ENCODE results near the gene NEK1. TPM values are rescaled to one million over a fixed set of nuclear protein-coding genes. Genes with fewer than 3 reads are reported as not detected.

The NEK1 gene
- total and polyA plus RNA-seq, 2 donors (not counting 1 experiment from before 2014, with no cell fraction given): 3.3 to 21.4 TPM

DNA sequence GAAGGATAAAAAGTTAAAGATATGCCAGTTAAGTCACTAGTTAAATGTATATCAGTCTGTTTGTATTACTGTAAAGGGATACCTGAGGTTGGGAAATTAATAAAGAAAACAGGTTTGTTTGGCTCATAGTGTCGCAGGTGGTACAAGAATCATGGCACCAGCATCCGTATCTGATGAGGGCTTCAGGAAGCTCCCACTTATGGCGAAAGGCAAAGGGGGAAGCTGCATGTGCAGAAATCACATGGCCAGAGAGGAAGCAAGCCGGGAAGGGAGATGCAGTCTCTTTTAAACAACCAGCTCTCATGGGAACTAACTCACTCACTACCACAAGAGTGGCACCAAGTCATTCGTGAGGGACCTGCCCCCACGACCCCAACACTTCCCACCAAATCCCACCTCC, 249.8 kb downstream of the NEK1 start:
- POLR2A ChIA-PET: no interaction called here
- no peak overlapping the region for H3K4me3 Mint-ChIP-seq

DNA sequence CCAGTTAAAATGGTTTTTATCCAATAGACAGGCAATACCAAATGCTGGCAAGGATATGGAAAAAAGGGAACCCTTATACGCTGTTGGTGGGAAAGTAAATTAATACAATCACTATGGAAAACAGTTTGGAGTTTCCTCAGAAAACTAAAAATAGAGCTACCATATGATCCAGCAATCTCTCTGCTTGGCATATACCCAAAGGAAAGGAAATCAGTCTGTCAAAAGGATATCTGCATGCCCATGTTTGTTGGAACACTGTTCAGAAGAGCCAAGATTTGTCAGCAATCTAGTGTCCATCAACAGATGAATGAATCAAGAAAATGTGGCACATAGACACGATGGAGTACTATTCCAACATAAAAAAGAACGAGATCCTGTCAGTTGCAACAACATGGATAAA, 250.6 kb downstream of the NEK1 start:
- ChIA-PET CTCF (no interaction called here), POLR2A (no interaction called here)
- Histone ChIP-seq H4K20me1 (ENCODE audit: control insufficient read depth, insufficient read depth, low read length, poor library complexity, severe bottlenecking) (no peaks in the 10 kb centered on the region), H3K4me3 (ENCODE audit: control extremely low read depth in 1 of 5, extremely low read depth in 1 of 5, insufficient read depth in 1 of 5, low read depth in 2 of 5, low read length in 4 of 5) (no peak overlapping the region), H3K27me3 (replicated peaks in 1 of 4; ENCODE audit: control extremely low read depth in 1 of 4, control insufficient read depth in 3 of 4, insufficient read depth in 4 of 4, low read length in 3 of 4) (no peaks in the 10 kb centered on the region), H3K36me3 (replicated peaks in 1 of 2; ENCODE audit: control extremely low read depth in 1 of 2, control insufficient read depth in 1 of 2, extremely low read depth in 1 of 2, insufficient read depth in 2 of 2, low read length in 1 of 2) (no peaks in the 10 kb centered on the region), H3K9ac (ENCODE audit: low read length) (no peak overlapping the region), H3K79me2 (ENCODE audit: control insufficient read depth, insufficient read depth, low read length) (no peaks in the 10 kb centered on the region), H3K27ac (ENCODE audit: low read length in 2 of 2) (no peak overlapping the region), H3K9me3 (ENCODE audit: control extremely low read depth in 1 of 3, control insufficient read depth in 2 of 3, insufficient read depth in 1 of 3, low read length in 2 of 3) (peaks cover 1 to 6% (median 5%) of the 10 kb centered on the region in 3 donors), H3K4me1 (ENCODE audit: control insufficient read depth in 2 of 2, insufficient read depth in 2 of 2, low read length in 2 of 2) (no peaks in the 10 kb centered on the region), H3K4me2 (replicated peaks; ENCODE audit: low read depth, low read length, poor library complexity, severe bottlenecking) (no peak overlapping the region), H2AFZ (ENCODE audit: insufficient read depth, low read depth, low read length, poor library complexity, severe bottlenecking) (no peak overlapping the region)
- H3K9me3 Mint-ChIP-seq (ENCODE audit: insufficient read depth): peaks cover 4% of the 10 kb centered on the region
- WGBS (ENCODE audit: insufficient coverage): 100% methylated on average over 2 of the region's 3 CpGs
- H3K4me1 Mint-ChIP-seq: no peaks in the 10 kb centered on the region
- H3K4me3 Mint-ChIP-seq: no peak overlapping the region
- peaks cover 11% of the 10 kb centered on the region for H3K27me3 Mint-ChIP-seq
- TF ChIP-seq EZH2 (IDR thresholded peaks at IDR 0.05; ENCODE audit: borderline replicate concordance, insufficient read depth, low read depth, low read length, poor library complexity, severe bottlenecking): no peak
- TF ChIP-seq, protein P1, sequence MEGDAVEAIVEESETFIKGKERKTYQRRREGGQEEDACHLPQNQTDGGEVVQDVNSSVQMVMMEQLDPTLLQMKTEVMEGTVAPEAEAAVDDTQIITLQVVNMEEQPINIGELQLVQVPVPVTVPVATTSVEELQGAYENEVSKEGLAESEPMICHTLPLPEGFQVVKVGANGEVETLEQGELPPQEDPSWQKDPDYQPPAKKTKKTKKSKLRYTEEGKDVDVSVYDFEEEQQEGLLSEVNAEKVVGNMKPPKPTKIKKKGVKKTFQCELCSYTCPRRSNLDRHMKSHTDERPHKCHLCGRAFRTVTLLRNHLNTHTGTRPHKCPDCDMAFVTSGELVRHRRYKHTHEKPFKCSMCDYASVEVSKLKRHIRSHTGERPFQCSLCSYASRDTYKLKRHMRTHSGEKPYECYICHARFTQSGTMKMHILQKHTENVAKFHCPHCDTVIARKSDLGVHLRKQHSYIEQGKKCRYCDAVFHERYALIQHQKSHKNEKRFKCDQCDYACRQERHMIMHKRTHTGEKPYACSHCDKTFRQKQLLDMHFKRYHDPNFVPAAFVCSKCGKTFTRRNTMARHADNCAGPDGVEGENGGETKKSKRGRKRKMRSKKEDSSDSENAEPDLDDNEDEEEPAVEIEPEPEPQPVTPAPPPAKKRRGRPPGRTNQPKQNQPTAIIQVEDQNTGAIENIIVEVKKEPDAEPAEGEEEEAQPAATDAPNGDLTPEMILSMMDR (IDR thresholded peaks at IDR 0.05): no peak
- H3K27ac Mint-ChIP-seq: no peak overlapping the region
- intact Hi-C loops (cut with micrococcal nuclease): no loop called here
- ATAC-seq (ENCODE audit: low read depth) (no peak), DNase-seq (no peak)

More for the DNA sequence above, 249.8 kb downstream of the NEK1 start:
- no peak overlapping the region for H3K4me3 ChIP-seq (ENCODE audit: control extremely low read depth in 1 of 5, extremely low read depth in 1 of 5, insufficient read depth in 1 of 5, low read depth in 2 of 5, low read length in 4 of 5)
- Mint-ChIP-seq H3K27ac (no peak overlapping the region), H3K9me3 (ENCODE audit: insufficient read depth) (peaks cover 4% of the 10 kb centered on the region), H3K27me3 (peaks cover 11% of the 10 kb centered on the region), H3K4me1 (no peaks in the 10 kb centered on the region)
- no peak overlapping the region for H3K4me2 ChIP-seq (replicated peaks; ENCODE audit: low read depth, low read length, poor library complexity, severe bottlenecking)
- TF ChIP-seq EZH2 (IDR thresholded peaks at IDR 0.05; ENCODE audit: borderline replicate concordance, insufficient read depth, low read depth, low read length, poor library complexity, severe bottlenecking): no peak
- TF ChIP-seq, protein P1 (IDR thresholded peaks at IDR 0.05): no peak
- no peak overlapping the region for H2AFZ ChIP-seq (ENCODE audit: insufficient read depth, low read depth, low read length, poor library complexity, severe bottlenecking)
- ATAC-seq (ENCODE audit: low read depth) (no peak), DNase-seq (no peak)
- intact Hi-C loops (cut with micrococcal nuclease): no loop called here
- H3K9ac ChIP-seq (ENCODE audit: low read length): no peak overlapping the region
- H4K20me1 ChIP-seq (ENCODE audit: control insufficient read depth, insufficient read depth, low read length, poor library complexity, severe bottlenecking): no peaks in the 10 kb centered on the region
- H3K27me3 ChIP-seq (replicated peaks in 1 of 4; ENCODE audit: control extremely low read depth in 1 of 4, control insufficient read depth in 3 of 4, insufficient read depth in 4 of 4, low read length in 3 of 4): no peaks in the 10 kb centered on the region
- CTCF ChIA-PET: no interaction called here
- no peak overlapping the region for H3K27ac ChIP-seq (ENCODE audit: low read length in 2 of 2)
- H3K79me2 ChIP-seq (ENCODE audit: control insufficient read depth, insufficient read depth, low read length): no peaks in the 10 kb centered on the region
- H3K9me3 ChIP-seq (ENCODE audit: control extremely low read depth in 1 of 3, control insufficient read depth in 2 of 3, insufficient read depth in 1 of 3, low read length in 2 of 3): peaks cover 1 to 11% (median 5%) of the 10 kb centered on the region in 3 donors
- H3K4me1 ChIP-seq (ENCODE audit: control insufficient read depth in 2 of 2, insufficient read depth in 2 of 2, low read length in 2 of 2): no peaks in the 10 kb centered on the region
- H3K36me3 ChIP-seq (replicated peaks in 1 of 2; ENCODE audit: control extremely low read depth in 1 of 2, control insufficient read depth in 1 of 2, extremely low read depth in 1 of 2, insufficient read depth in 2 of 2, low read length in 1 of 2): no peaks in the 10 kb centered on the region
- 16% methylated on average over 6 of the region's 6 CpGs for WGBS (ENCODE audit: insufficient coverage)

All from B cell (primary cell).